HL-60/S4 treated with retinoic acid at 250 ng/mL for 4 days and 3 days (cell line): ENCODE measurements around the gene VN1R5.
"Not testable (repeated sequence)": the region's sequence is repeated elsewhere in the genome, so short reads cannot be mapped to it uniquely, and the experiment has no call there.

Experiments
- in situ Hi-C: fragments of 300-500 bp; cut with MboI; formaldehyde crosslinking; loops from 2 replicates; pipeline ENCODE4 v1.7.0; 2022; ENCODE audit warnings: low sequenced_read_pairs

VN1R5 gene

GRCh38 chr1:247255772-247256171 is at the start of gene VN1R5:
VN1R5 (plus strand) TSS chr1:247256072.
- in situ Hi-C loops, result not testable (repeated sequence)

- in situ Hi-C loops, result no loop called here
These were observed 46.5 kb upstream of the VN1R5 start for GRCh38 chr1:247209396-247209795.

- in situ Hi-C loops, result no loop called here
These were observed 45.9 kb upstream of the VN1R5 start for GRCh38 chr1:247210062-247210375.

- in situ Hi-C loops, result no loop called here
These were observed 45.3 kb upstream of the VN1R5 start for GRCh38 chr1:247210376-247211117.

- in situ Hi-C loops, result no loop called here
These were observed 44.5 kb upstream of the VN1R5 start for GRCh38 chr1:247211339-247211738.

GRCh38 chr1:247212012-247212411 is 43.9 kb upstream of the VN1R5 start:
- in situ Hi-C loops, result no loop called here

- in situ Hi-C loops, result no loop called here
These were observed 43.0 kb upstream of the VN1R5 start for GRCh38 chr1:247212627-247213617.

GRCh38 chr1:247216261-247216660 is 39.6 kb upstream of the VN1R5 start:
- in situ Hi-C loops, result no loop called here

GRCh38 chr1:247218121-247218651 is 37.7 kb upstream of the VN1R5 start:
- in situ Hi-C loops, result no loop called here

- in situ Hi-C loops, result not testable (repeated sequence)
These were observed 35.6 kb upstream of the VN1R5 start for GRCh38 chr1:247220280-247220679.

- in situ Hi-C loops, result no loop called here
These were observed 33.0 kb upstream of the VN1R5 start for GRCh38 chr1:247222840-247223239.

- in situ Hi-C loops, result no loop called here
These were observed 31.1 kb upstream of the VN1R5 start for GRCh38 chr1:247224822-247225221.

GRCh38 chr1:247228133-247228532 is 27.7 kb upstream of the VN1R5 start:
- in situ Hi-C loops, result no loop called here

GRCh38 chr1:247241691-247242090 is 14.2 kb upstream of the VN1R5 start:
- in situ Hi-C loops, result no loop called here

GRCh38 chr1:247243524-247244137 is 12.2 kb upstream of the VN1R5 start:
- in situ Hi-C loops, result no loop called here

GRCh38 chr1:247246325-247247115 is 9.4 kb upstream of the VN1R5 start:
- in situ Hi-C loops, result no loop called here

- in situ Hi-C loops, result no loop called here
These were observed 8.3 kb upstream of the VN1R5 start for GRCh38 chr1:247247568-247247967.

- in situ Hi-C loops, result no loop called here
These were observed 10.2 kb downstream of the VN1R5 start for GRCh38 chr1:247266053-247266452.

GRCh38 chr1:247268390-247269045 is 12.6 kb downstream of the VN1R5 start:
- in situ Hi-C loops, result no loop called here

- in situ Hi-C loops, result no loop called here
These were observed 13.3 kb downstream of the VN1R5 start for GRCh38 chr1:247269133-247269532.
